C4-2B (cell line): ENCODE measurements around the gene FKBP10.

Experiments used
- ZFX ChIP-seq: fragments of 450-650 bp; IDR thresholded peaks from 2 replicates; pipeline ENCODE4 v1.6.1; 2017
- TF ChIP-seq, protein P1 (sequence below): fragments of 450-650 bp; conservative IDR thresholded peaks from 2 replicates; pipeline ENCODE4 v1.5.1; 2017; ENCODE audit warnings: mild to moderate bottlenecking

DNA sequence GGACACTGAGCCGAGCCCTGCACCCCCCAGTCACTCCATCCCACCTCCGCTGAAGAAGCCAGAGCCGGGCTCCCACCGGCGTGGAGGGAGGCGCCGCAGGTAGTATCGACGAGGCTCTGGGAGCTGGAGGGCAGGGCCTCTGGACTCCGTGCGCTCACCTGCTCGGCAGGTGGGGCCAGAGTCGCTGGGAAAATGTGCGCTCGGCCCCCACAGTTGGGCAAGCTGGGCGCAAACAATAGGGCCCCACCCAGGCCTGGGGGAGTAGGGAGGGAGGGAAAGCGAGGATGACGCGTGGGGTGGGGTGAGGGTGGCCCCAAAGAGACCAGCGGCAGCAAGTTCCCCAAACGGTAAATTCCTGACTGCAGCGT lies 27.0 kb upstream of the FKBP10 start:
- TF ChIP-seq, protein P1, sequence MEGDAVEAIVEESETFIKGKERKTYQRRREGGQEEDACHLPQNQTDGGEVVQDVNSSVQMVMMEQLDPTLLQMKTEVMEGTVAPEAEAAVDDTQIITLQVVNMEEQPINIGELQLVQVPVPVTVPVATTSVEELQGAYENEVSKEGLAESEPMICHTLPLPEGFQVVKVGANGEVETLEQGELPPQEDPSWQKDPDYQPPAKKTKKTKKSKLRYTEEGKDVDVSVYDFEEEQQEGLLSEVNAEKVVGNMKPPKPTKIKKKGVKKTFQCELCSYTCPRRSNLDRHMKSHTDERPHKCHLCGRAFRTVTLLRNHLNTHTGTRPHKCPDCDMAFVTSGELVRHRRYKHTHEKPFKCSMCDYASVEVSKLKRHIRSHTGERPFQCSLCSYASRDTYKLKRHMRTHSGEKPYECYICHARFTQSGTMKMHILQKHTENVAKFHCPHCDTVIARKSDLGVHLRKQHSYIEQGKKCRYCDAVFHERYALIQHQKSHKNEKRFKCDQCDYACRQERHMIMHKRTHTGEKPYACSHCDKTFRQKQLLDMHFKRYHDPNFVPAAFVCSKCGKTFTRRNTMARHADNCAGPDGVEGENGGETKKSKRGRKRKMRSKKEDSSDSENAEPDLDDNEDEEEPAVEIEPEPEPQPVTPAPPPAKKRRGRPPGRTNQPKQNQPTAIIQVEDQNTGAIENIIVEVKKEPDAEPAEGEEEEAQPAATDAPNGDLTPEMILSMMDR: no peak
- TF ChIP-seq ZFX: no peak
